Uterus (tissue), 4 donors: Measurements from ENCODE around the gene COL26A1. TPM values are rescaled to one million over a fixed set of nuclear protein-coding genes. Genes with fewer than 3 reads are reported as not detected.

Experiments
- DNase-seq, 2 donors: peaks; one replicate each; pipeline ENCODE4 v3.0.0-alpha.2; 2019 to 2020
- H3K27ac ChIP-seq, 2 donors: fragments of 200-600 bp; sonication (generic); 1 replicate in 1 of 2; 2 replicates in 1 of 2; pipeline ENCODE4 v1.5.1; 2016 to 2018
- H3K27me3 ChIP-seq, 2 donors: fragments of 200-600 bp; sonication (generic); one replicate each; pipeline ENCODE4 v1.5.1; 2018 to 2019; ENCODE audit warnings: control low read depth in 1 of 2
- H3K36me3 ChIP-seq, 2 donors: fragments of 200-600 bp; sonication (generic); one replicate each; pipeline ENCODE4 v1.5.1; 2019; ENCODE audit warnings: control low read depth in 1 of 2
- H3K4me1 ChIP-seq, 2 donors: fragments of 200-600 bp; sonication (generic); one replicate each; pipeline ENCODE4 v1.5.1; 2018 to 2019; ENCODE audit warnings: control low read depth in 1 of 2
- H3K4me3 ChIP-seq, 2 donors: fragments of 200-600 bp; sonication (generic); 1 replicate in 1 of 2; 2 replicates in 1 of 2; pipeline ENCODE4 v1.5.1; 2018 to 2019; ENCODE audit warnings: mild to moderate bottlenecking in 1 of 2
- H3K9me3 ChIP-seq, 2 donors: fragments of 200-600 bp; sonication (generic); one replicate each; pipeline ENCODE4 v1.5.1; 2019; ENCODE audit warnings: control low read depth in 1 of 2
- CTCF ChIP-seq, 4 experiments: fragments of 200-600 bp in 2 of 4; fragments of 450-650 bp in 2 of 4; sonication (generic) in 2 of 4; IDR thresholded peaks; one replicate each; pipeline ENCODE4 v1.5.1; 2016 to 2019; ENCODE audit warnings: antibody characterized with exemption in 4 of 4, mild to moderate bottlenecking in 2 of 4, moderate library complexity in 1 of 4
- POLR2A ChIP-seq, 2 donors: fragments of 450-650 bp; IDR thresholded peaks; one replicate each; pipeline ENCODE4 v1.6.1; 2016; ENCODE audit warnings: antibody characterized with exemption in 2 of 2, mild to moderate bottlenecking in 1 of 2, moderate library complexity in 1 of 2
- intact Hi-C: fragments of 100-400 bp; cut with DNase I; formaldehyde crosslinking; loops from one replicate; pipeline ENCODE4 v1.15.1; 2023; ENCODE audit warnings: low total_unique reads
- total RNA-seq, 4 donors: library from RNA; depleted of rRNA in 3 of 4; stranded (reverse); fragments of >200 nt in 3 of 4; gene quantifications; one replicate each; pipeline versions ENCODE4 v1.1.0 to v1.2.4, GENCODE V29; 2014 to 2023
- donor health status: DM: yes; HTN: yes; CAD: no.

Gene COL26A1
- total RNA-seq, 4 donors from 2014 or later: 0.30 to 11.8 TPM; not detected in 2

- intact Hi-C loops: no loop called here
- Histone ChIP-seq H3K9me3 (no peaks in the 10 kb centered on the region), H3K27ac (no peak overlapping the region), H3K4me1 (no peaks in the 10 kb centered on the region), H3K27me3 (no peaks in the 10 kb centered on the region), H3K36me3 (no peaks in the 10 kb centered on the region), H3K4me3 (no peak overlapping the region)
- DNase-seq: no peak
- no peak for TF ChIP-seq CTCF (IDR thresholded peaks at IDR 0.05)
- TF ChIP-seq POLR2A (IDR thresholded peaks at IDR 0.05): no peak
Measured at GRCh38 chr7:101412976-101413375, 50.3 kb downstream of the COL26A1 start.

- intact Hi-C loops: no loop called here
- no peak overlapping the region for H3K27ac ChIP-seq
- H3K4me1 ChIP-seq: no peaks in the 10 kb centered on the region
- TF ChIP-seq CTCF (IDR thresholded peaks at IDR 0.05) (no peak), POLR2A (IDR thresholded peaks at IDR 0.05) (no peak)
- H3K27me3 ChIP-seq: no peaks in the 10 kb centered on the region
- no peak overlapping the region for H3K4me3 ChIP-seq
- DNase-seq: no peak
- no peaks in the 10 kb centered on the region for H3K9me3 ChIP-seq
- no peaks in the 10 kb centered on the region for H3K36me3 ChIP-seq
Measured at GRCh38 chr7:101418694-101419093, 56.0 kb downstream of the COL26A1 start.

- Histone ChIP-seq H3K9me3 (no peaks in the 10 kb centered on the region), H3K27ac (no peak overlapping the region), H3K27me3 (no peaks in the 10 kb centered on the region), H3K4me3 (no peak overlapping the region), H3K36me3 (no peaks in the 10 kb centered on the region), H3K4me1 (no peaks in the 10 kb centered on the region)
- no peak for DNase-seq
- no peak for TF ChIP-seq POLR2A (IDR thresholded peaks at IDR 0.05)
- TF ChIP-seq CTCF (IDR thresholded peaks at IDR 0.05): no peak
- intact Hi-C loops: no loop called here
Measured at GRCh38 chr7:101419831-101420230, 57.2 kb downstream of the COL26A1 start.

- no peaks in the 10 kb centered on the region for H3K27me3 ChIP-seq
- H3K27ac ChIP-seq: no peak overlapping the region
- intact Hi-C loops: no loop called here
- TF ChIP-seq POLR2A (IDR thresholded peaks at IDR 0.05) (no peak), CTCF (IDR thresholded peaks at IDR 0.05) (no peak)
- no peaks in the 10 kb centered on the region for H3K9me3 ChIP-seq
- no peak for DNase-seq
- no peaks in the 10 kb centered on the region for H3K36me3 ChIP-seq
- no peak overlapping the region for H3K4me3 ChIP-seq
- no peaks in the 10 kb centered on the region for H3K4me1 ChIP-seq
Measured at GRCh38 chr7:101420436-101420835, 57.8 kb downstream of the COL26A1 start.

- H3K4me3 ChIP-seq: no peak overlapping the region
- TF ChIP-seq CTCF (IDR thresholded peaks at IDR 0.05) (no peak), POLR2A (IDR thresholded peaks at IDR 0.05) (no peak)
- H3K27ac ChIP-seq: no peak overlapping the region
- intact Hi-C loops: no loop called here
- no peaks in the 10 kb centered on the region for H3K36me3 ChIP-seq
- no peak for DNase-seq
- H3K4me1 ChIP-seq: no peaks in the 10 kb centered on the region
- no peaks in the 10 kb centered on the region for H3K27me3 ChIP-seq
- no peaks in the 10 kb centered on the region for H3K9me3 ChIP-seq
Measured at GRCh38 chr7:101422356-101423195, 59.9 kb downstream of the COL26A1 start.
